NB4 (cell line): ENCODE measurements around the gene SULT2A1.
"Not testable (repeated sequence)": the region's sequence is repeated elsewhere in the genome, so short reads cannot be mapped to it uniquely, and the experiment has no call there.

Experiments used
- DNase-seq: peaks from one replicate; pipeline ENCODE4 v3.0.0; 2010; ENCODE audit warnings: low read depth
- H3K4me3 ChIP-seq: one replicate; pipeline ENCODE4 v1.5.1; 2011; ENCODE audit warnings: mild to moderate bottlenecking, low read depth, low read length, moderate library complexity
- MAX ChIP-seq: IDR thresholded peaks from 2 replicates; pipeline ENCODE4 v1.6.1; 2011; ENCODE audit warnings: low read depth, low read length
- MYC ChIP-seq: IDR thresholded peaks from 2 replicates; pipeline ENCODE4 v1.6.1; 2011; ENCODE audit warnings: low read depth, low read length
- POLR2A ChIP-seq: IDR thresholded peaks from 2 replicates; pipeline ENCODE4 v1.6.1; 2011; ENCODE audit warnings: mild to moderate bottlenecking; ENCODE audit not compliant: insufficient read length; ENCODE audit errors: extremely low read depth
- TF ChIP-seq, protein P1 (sequence below): IDR thresholded peaks from one replicate; pipeline ENCODE4 v1.5.1; 2012; ENCODE audit warnings: low read depth, low read length

SULT2A1 gene

GRCh38 chr19:47885067-47885463, 1.1 kb downstream of the SULT2A1 start:
- no peak for DNase-seq
- TF ChIP-seq MYC (no peak), MAX (no peak), POLR2A (no peak)
- TF ChIP-seq, protein P1, sequence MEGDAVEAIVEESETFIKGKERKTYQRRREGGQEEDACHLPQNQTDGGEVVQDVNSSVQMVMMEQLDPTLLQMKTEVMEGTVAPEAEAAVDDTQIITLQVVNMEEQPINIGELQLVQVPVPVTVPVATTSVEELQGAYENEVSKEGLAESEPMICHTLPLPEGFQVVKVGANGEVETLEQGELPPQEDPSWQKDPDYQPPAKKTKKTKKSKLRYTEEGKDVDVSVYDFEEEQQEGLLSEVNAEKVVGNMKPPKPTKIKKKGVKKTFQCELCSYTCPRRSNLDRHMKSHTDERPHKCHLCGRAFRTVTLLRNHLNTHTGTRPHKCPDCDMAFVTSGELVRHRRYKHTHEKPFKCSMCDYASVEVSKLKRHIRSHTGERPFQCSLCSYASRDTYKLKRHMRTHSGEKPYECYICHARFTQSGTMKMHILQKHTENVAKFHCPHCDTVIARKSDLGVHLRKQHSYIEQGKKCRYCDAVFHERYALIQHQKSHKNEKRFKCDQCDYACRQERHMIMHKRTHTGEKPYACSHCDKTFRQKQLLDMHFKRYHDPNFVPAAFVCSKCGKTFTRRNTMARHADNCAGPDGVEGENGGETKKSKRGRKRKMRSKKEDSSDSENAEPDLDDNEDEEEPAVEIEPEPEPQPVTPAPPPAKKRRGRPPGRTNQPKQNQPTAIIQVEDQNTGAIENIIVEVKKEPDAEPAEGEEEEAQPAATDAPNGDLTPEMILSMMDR: no peak
- no peak overlapping the region for H3K4me3 ChIP-seq

DNA sequence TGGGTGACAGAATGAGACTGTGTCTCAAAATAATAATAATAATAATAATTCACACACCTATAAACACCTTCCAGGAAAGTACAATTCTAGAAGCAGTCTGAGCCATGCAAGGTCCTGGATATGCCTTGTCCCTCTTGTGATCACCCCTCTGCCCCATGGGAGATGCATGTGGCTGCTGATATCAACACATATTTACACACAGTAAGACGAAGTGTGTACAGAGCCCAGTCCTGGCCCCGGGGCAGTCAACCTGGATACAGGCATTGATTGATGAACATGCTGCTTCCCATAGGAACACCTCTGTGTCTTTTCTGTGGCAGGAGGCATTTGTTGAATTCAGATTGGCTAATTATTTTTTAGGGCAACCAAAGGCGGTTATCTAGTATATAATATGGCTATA, 3.2 kb downstream of the SULT2A1 start:
- no peak for DNase-seq
- TF ChIP-seq POLR2A: no peak
- TF ChIP-seq MYC: no peak
- TF ChIP-seq, protein P1: no peak
- no peak for TF ChIP-seq MAX
- H3K4me3 ChIP-seq: no peak overlapping the region

DNA sequence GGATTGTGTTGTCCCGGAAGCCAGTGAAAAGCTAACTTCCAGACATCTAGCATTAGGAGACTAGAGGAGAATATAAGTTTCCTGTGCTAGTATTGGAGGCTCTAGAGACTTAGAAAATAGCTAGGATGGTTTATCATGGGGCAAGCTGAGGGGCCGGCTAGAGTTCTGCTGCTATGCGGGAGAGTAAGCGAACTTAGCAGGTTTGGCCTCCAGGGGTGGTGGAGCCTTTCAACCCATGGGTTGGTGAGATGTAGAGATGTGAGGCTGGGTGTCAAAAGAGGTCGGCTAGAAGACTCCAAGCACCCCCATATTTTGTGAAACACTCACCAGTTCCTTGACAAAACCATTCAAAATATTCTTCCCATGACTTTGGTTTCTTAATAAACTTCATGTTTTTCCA, 4.4 kb downstream of the SULT2A1 start:
- no peak for DNase-seq
- no peak overlapping the region for H3K4me3 ChIP-seq
- TF ChIP-seq MYC (no peak), POLR2A (no peak), MAX (no peak)
- TF ChIP-seq, protein P1: no peak

- DNase-seq, H3K4me3 ChIP-seq: not testable (repeated sequence)
Observed at GRCh38 chr19:47879385-47879784, 6.7 kb downstream of the SULT2A1 start.

GRCh38 chr19:47878906-47879305, 7.2 kb downstream of the SULT2A1 start:
- H3K4me3 ChIP-seq: no peak overlapping the region
- TF ChIP-seq, protein P1: no peak
- no peak for TF ChIP-seq MYC
- TF ChIP-seq MAX: no peak
- no peak for TF ChIP-seq POLR2A
- no peak for DNase-seq

GRCh38 chr19:47865166-47865565, 20.9 kb downstream of the SULT2A1 start:
- no peak for DNase-seq
- no peak overlapping the region for H3K4me3 ChIP-seq
- no peak for TF ChIP-seq MAX
- TF ChIP-seq MYC: no peak

GRCh38 chr19:47863514-47863936, 22.6 kb downstream of the SULT2A1 start:
- peak; percentile 92 for DNase-seq
- no peak for TF ChIP-seq POLR2A
- TF ChIP-seq, protein P1: peak; percentile 100
- no peak overlapping the region for H3K4me3 ChIP-seq
